H1 (cell line): ENCODE measurements around the gene CABP4. TPM values are rescaled to one million over a fixed set of nuclear protein-coding genes. Genes with fewer than 3 reads are reported as not detected.

Experiments
- CTBP2 ChIP-seq: IDR thresholded peaks from 2 replicates; pipeline ENCODE4 v1.7.0; 2011; ENCODE audit warnings: borderline replicate concordance, mild to moderate bottlenecking, moderate library complexity, mixed read lengths, low read length; ENCODE audit not compliant: insufficient read depth, insufficient read length
- HDAC6 ChIP-seq: IDR thresholded peaks from one replicate; pipeline ENCODE4 v1.7.1; 2012; ENCODE audit warnings: low read depth, mild to moderate bottlenecking, inconsistent platforms, low read length, moderate library complexity
- JUND ChIP-seq: IDR thresholded peaks from 2 replicates; pipeline ENCODE4 v1.6.1; 2011; ENCODE audit warnings: mild to moderate bottlenecking, improper control_type of control experiment, low read length
- KDM4A ChIP-seq: IDR thresholded peaks from one replicate; pipeline ENCODE4 v1.7.1; 2012; ENCODE audit warnings: low read depth, mild to moderate bottlenecking, moderate library complexity, low read length, inconsistent platforms; ENCODE audit not compliant: severe bottlenecking
- KDM5A ChIP-seq: fragments of 200-600 bp; IDR thresholded peaks from 2 replicates; pipeline ENCODE4 v1.7.1; 2012; ENCODE audit warnings: mild to moderate bottlenecking, low read length, inconsistent platforms, mixed read lengths
- POLR2A ChIP-seq, 2 experiments: IDR thresholded peaks; 1 replicate in 1 of 2; 2 replicates in 1 of 2; pipeline ENCODE4 v1.6.1; 2011; ENCODE audit warnings: low read depth in 2 of 2, low read length in 2 of 2, mild to moderate bottlenecking in 2 of 2; ENCODE audit errors: control extremely low read depth in 1 of 2
- POLR2AphosphoS5 ChIP-seq: IDR thresholded peaks from 2 replicates; pipeline ENCODE4 v1.6.1; 2011; ENCODE audit warnings: low read depth, low read length
- SIN3A ChIP-seq, 2 experiments: IDR thresholded peaks in 1 of 2; conservative IDR thresholded peaks in 1 of 2; 2 replicates each; pipeline ENCODE4 v1.6.1; 2011 to 2012; ENCODE audit warnings: low read length in 2 of 2, improper control_type of control experiment in 1 of 2, low read depth in 1 of 2, mild to moderate bottlenecking in 1 of 2
- polyA plus RNA-seq, 7 experiments: library from polyadenylated mRNA; depleted of rRNA in 3 of 7; stranded (reverse) in 5 of 7; unstranded in 2 of 7; fragments of >200 nt in 5 of 7; fragments of 200-250 nt in 2 of 7; gene quantifications; 1 replicate in 5 of 7; 2 replicates in 1 of 7; 4 replicates in 1 of 7; pipeline versions ENCODE4 v1.2.1 to v1.2.3, GENCODE V29; 2011 to 2013; ENCODE audit warnings: missing spikeins in 2 of 7, mixed read lengths in 2 of 7
- total RNA-seq: library from RNA; stranded (reverse); fragmentation: NEBNext Ultra II Directional; extraction: Animal tissue kit (Norgen Biotek cat#: 25700); gene quantifications from 2 replicates; pipeline ENCODE4 v1.2.1, GENCODE V29; 2021
- TF ChIP-seq, protein P1 (sequence below): IDR thresholded peaks from 2 replicates; pipeline ENCODE4 v1.6.1; 2012; ENCODE audit warnings: low read length, inconsistent platforms

The CABP4 gene
- total and polyA plus RNA-seq, 2 of the 8 experiments (the other 6 are each of a cell fraction or from before 2014, with no cell fraction given), result not detected

DNA sequence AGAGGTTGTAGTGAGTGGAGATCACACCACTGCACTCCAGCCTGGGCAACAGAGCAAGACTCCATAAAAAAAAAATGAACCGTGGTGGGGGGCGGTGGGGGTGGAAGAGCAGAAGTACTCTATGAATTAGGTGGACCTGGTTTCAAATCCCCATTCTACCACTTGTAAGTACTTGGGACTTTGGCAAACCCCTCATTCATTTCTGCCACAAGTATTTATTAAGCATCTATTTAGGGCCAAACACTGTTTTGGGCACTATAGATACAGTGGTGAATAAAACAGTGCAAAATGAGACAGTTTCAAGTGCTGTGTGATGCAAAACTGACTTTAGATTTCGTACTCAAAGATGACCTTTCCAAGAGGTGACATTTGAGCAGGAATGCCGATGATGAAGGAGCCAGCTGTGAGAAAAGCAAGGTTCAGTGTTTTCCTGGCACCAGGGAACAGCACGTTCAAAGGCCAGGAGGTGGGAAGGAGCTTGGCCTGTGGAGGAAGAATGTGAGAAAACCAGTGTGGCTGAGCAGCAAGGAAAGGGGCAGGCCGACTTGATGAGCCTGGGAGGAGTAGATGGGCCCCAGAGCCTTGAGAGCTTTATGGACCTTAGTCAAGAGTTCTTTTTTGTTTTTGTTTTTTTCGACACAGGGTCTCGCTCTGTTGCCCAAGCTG is 15.3 kb downstream of the CABP4 start (continued):
- TF ChIP-seq POLR2AphosphoS5 (no peak), KDM5A (no peak), CTBP2 (no peak), SIN3A (conservative IDR thresholded peaks at IDR 0.05 in 1 of 2, IDR thresholded peaks at IDR 0.05 in 1 of 2; ENCODE audit: low read depth in 1 of 2, low read length in 2 of 2) (no peak), JUND (no peak), POLR2A (IDR thresholded peaks at IDR 0.05; ENCODE audit: control extremely low read depth in 1 of 2, low read depth in 2 of 2, low read length in 2 of 2) (no peak), KDM4A (no peak), HDAC6 (no peak)
- TF ChIP-seq, protein P1, sequence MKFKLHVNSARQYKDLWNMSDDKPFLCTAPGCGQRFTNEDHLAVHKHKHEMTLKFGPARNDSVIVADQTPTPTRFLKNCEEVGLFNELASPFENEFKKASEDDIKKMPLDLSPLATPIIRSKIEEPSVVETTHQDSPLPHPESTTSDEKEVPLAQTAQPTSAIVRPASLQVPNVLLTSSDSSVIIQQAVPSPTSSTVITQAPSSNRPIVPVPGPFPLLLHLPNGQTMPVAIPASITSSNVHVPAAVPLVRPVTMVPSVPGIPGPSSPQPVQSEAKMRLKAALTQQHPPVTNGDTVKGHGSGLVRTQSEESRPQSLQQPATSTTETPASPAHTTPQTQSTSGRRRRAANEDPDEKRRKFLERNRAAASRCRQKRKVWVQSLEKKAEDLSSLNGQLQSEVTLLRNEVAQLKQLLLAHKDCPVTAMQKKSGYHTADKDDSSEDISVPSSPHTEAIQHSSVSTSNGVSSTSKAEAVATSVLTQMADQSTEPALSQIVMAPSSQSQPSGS, result no peak
